ENCODE results near the gene DOCK4.

The DOCK4 gene

GRCh38 chr7:111867348-111867931, 338.8 kb downstream of the DOCK4 start:
- in situ Hi-C loops (cut with MboI; ENCODE audit: low sequenced_read_pairs): no loop called here

GRCh38 chr7:111866787-111867186, 339.4 kb downstream of the DOCK4 start:
- in situ Hi-C loops (cut with MboI; ENCODE audit: low sequenced_read_pairs): no loop called here

GRCh38 chr7:111865430-111865829, 340.8 kb downstream of the DOCK4 start:
- in situ Hi-C loops (cut with MboI; ENCODE audit: low sequenced_read_pairs): no loop called here

- in situ Hi-C loops (cut with MboI; ENCODE audit: low sequenced_read_pairs): no loop called here
Measured at GRCh38 chr7:111864291-111864976, 341.8 kb downstream of the DOCK4 start.

GRCh38 chr7:111863269-111863668, 342.9 kb downstream of the DOCK4 start:
- in situ Hi-C loops (cut with MboI; ENCODE audit: low sequenced_read_pairs): no loop called here

GRCh38 chr7:111860248-111860647, 346.0 kb downstream of the DOCK4 start:
- in situ Hi-C loops (cut with MboI; ENCODE audit: low sequenced_read_pairs): no loop called here

GRCh38 chr7:111858331-111858730, 347.9 kb downstream of the DOCK4 start:
- in situ Hi-C loops (cut with MboI; ENCODE audit: low sequenced_read_pairs): loop anchor here (10.0 kb wide), 1 partner anchor 104 kb away; no protein-coding TSS in a partner anchor

- in situ Hi-C loops (cut with MboI; ENCODE audit: low sequenced_read_pairs): loop anchor here (10.0 kb wide), 1 partner anchor 101 kb away; no protein-coding TSS in a partner anchor
Measured at GRCh38 chr7:111855842-111856227, 350.4 kb downstream of the DOCK4 start.

GRCh38 chr7:111855161-111855841, 350.9 kb downstream of the DOCK4 start:
- in situ Hi-C loops (cut with MboI; ENCODE audit: low sequenced_read_pairs): loop anchor here (10.0 kb wide), 1 partner anchor 100 kb away; no protein-coding TSS in a partner anchor

- in situ Hi-C loops (cut with MboI; ENCODE audit: low sequenced_read_pairs): loop anchor here (10.0 kb wide), 1 partner anchor 99 kb away; no protein-coding TSS in a partner anchor
Measured at GRCh38 chr7:111853201-111853990, 352.8 kb downstream of the DOCK4 start.

- in situ Hi-C loops (cut with MboI; ENCODE audit: low sequenced_read_pairs): loop anchor here (10.0 kb wide), 1 partner anchor 97 kb away; no protein-coding TSS in a partner anchor
Measured at GRCh38 chr7:111852081-111852480, 354.1 kb downstream of the DOCK4 start.

GRCh38 chr7:111846898-111847297, 359.3 kb downstream of the DOCK4 start:
- in situ Hi-C loops (cut with MboI; ENCODE audit: low sequenced_read_pairs): no loop called here

- in situ Hi-C loops (cut with MboI; ENCODE audit: low sequenced_read_pairs): no loop called here
Measured at GRCh38 chr7:111845853-111846252, 360.3 kb downstream of the DOCK4 start.

GRCh38 chr7:111844904-111845671, 361.1 kb downstream of the DOCK4 start:
- in situ Hi-C loops (cut with MboI; ENCODE audit: low sequenced_read_pairs): no loop called here

GRCh38 chr7:111842491-111842890, 363.7 kb downstream of the DOCK4 start:
- in situ Hi-C loops (cut with MboI; ENCODE audit: low sequenced_read_pairs): no loop called here

- in situ Hi-C loops (cut with MboI; ENCODE audit: low sequenced_read_pairs): no loop called here
Measured at GRCh38 chr7:111841596-111842205, 364.5 kb downstream of the DOCK4 start.

GRCh38 chr7:111840528-111840927, 365.7 kb downstream of the DOCK4 start:
- in situ Hi-C loops (cut with MboI; ENCODE audit: low sequenced_read_pairs): no loop called here

GRCh38 chr7:111839261-111839660, 366.9 kb downstream of the DOCK4 start:
- in situ Hi-C loops (cut with MboI; ENCODE audit: low sequenced_read_pairs): no loop called here

- in situ Hi-C loops (cut with MboI; ENCODE audit: low sequenced_read_pairs): no loop called here
Measured at GRCh38 chr7:111836592-111836991, 369.6 kb downstream of the DOCK4 start.

- in situ Hi-C loops (cut with MboI; ENCODE audit: low sequenced_read_pairs): no loop called here
Measured at GRCh38 chr7:111835066-111835465, 371.1 kb downstream of the DOCK4 start.

All from HL-60/S4 (cell line).